A549 (cell line): ENCODE data around the gene ATRN. TPM values are rescaled to one million over a fixed set of nuclear protein-coding genes. Genes with fewer than 3 reads are reported as not detected.
"Not testable (repeated sequence)": the region's sequence is repeated elsewhere in the genome, so short reads cannot be mapped to it uniquely, and the experiment has no call there.

ENCODE experiments used
- ATAC-seq, 2 experiments: fragments of 200-7000 bp in 1 of 2; fragments of >200 bp in 1 of 2; cut with Nextera tagmentation in 1 of 2; cut with Tn5 transposase in 1 of 2; 3 replicates each; pipeline versions ENCODE4 v1.8.0 to v1.9.1; 2018 to 2020; ENCODE audit warnings: mild to moderate bottlenecking in 1 of 2, moderate library complexity in 1 of 2
- CTCF ChIA-PET: fragments of 300-600 bp; sonication (Branson Sonifier 250); formaldehyde crosslinking; extraction: SDS; loops from one replicate; lab custom pipeline; 2021; ENCODE audit warnings: antibody characterized with exemption, inconsistent platforms; lab: Yijun Ruan, JAX
- POLR2A ChIA-PET: fragments of 350-600 bp; formaldehyde crosslinking; extraction: SDS; loops from one replicate; lab custom pipeline; 2021; ENCODE audit warnings: antibody characterized with exemption, inconsistent platforms; lab: Yijun Ruan, JAX
- DNase-seq, 2 experiments: peaks; one replicate each; pipeline versions ENCODE4 v3.0.0 to v3.0.0-alpha.2; 2011 to 2016; ENCODE audit warnings: low read depth in 1 of 2, low spot score in 1 of 2
- FAIRE-seq: peaks from 2 replicates; lab custom pipeline; 2011; peaks lifted over from hg19 to GRCh38; lab: Jason Lieb, UNC
- H3K27ac ChIP-seq, 2 experiments: fragments of >200 bp; sonication (Bioruptor Twin); formaldehyde crosslinking; 3 replicates each; pipeline ENCODE4 v1.5.1; 2016 to 2017
- H3K4me1 ChIP-seq: fragments of >200 bp; sonication (Bioruptor Twin); formaldehyde crosslinking; 3 replicates; pipeline ENCODE4 v1.6.1; 2016
- H3K4me2 ChIP-seq: fragments of >200 bp; sonication (Bioruptor Twin); formaldehyde crosslinking; 3 replicates; pipeline ENCODE4 v1.6.1; 2016
- H3K4me3 ChIP-seq: fragments of >200 bp; sonication (Bioruptor Twin); formaldehyde crosslinking; 3 replicates; pipeline ENCODE4 v1.5.1; 2016
- H3K9me3 ChIP-seq: fragments of >200 bp; sonication (Bioruptor Twin); formaldehyde crosslinking; 3 replicates; pipeline ENCODE4 v1.6.1; 2016
- ATOH8 ChIP-seq: fragments of 250-450 bp; sonication (Bioruptor Pico); IDR thresholded peaks from 2 replicates; pipeline ENCODE4 v1.5.0; 2020; ENCODE audit warnings: low read depth, mild to moderate bottlenecking, moderate library complexity
- CBX8 ChIP-seq: fragments of 200-600 bp; sonication (generic); IDR thresholded peaks from 2 replicates; pipeline ENCODE4 v1.6.1; 2016
- CHD4 ChIP-seq: fragments of 200-600 bp; sonication (generic); IDR thresholded peaks from 2 replicates; pipeline ENCODE4 v1.6.1; 2016; ENCODE audit warnings: antibody characterized with exemption, mild to moderate bottlenecking, borderline replicate concordance
- E2F6 ChIP-seq: IDR thresholded peaks from 2 replicates; pipeline ENCODE4 v1.6.1; 2012; ENCODE audit warnings: low read depth, borderline replicate concordance
- FOXS1 ChIP-seq: fragments of 250-450 bp; sonication (Bioruptor Pico); IDR thresholded peaks from 2 replicates; pipeline ENCODE4 v1.5.0; 2020; ENCODE audit warnings: mild to moderate bottlenecking, moderate library complexity
- HMGXB4 ChIP-seq: fragments of 250-450 bp; sonication (Bioruptor Pico); IDR thresholded peaks from 2 replicates; pipeline ENCODE4 v1.5.0; 2021; ENCODE audit warnings: mild to moderate bottlenecking, moderate library complexity, borderline replicate concordance
- HOXB13 ChIP-seq: fragments of 250-450 bp; sonication (Bioruptor Pico); IDR thresholded peaks from 2 replicates; pipeline ENCODE4 v1.5.0; 2020; ENCODE audit warnings: low read depth, mild to moderate bottlenecking, moderate library complexity
- HOXB5 ChIP-seq: fragments of 250-450 bp; sonication (Bioruptor Pico); IDR thresholded peaks from 2 replicates; pipeline ENCODE4 v1.5.0; 2020; ENCODE audit warnings: mild to moderate bottlenecking, moderate library complexity
- MAFK ChIP-seq: fragments of 450-650 bp; IDR thresholded peaks from 2 replicates; pipeline ENCODE4 v1.6.1; 2014; ENCODE audit not compliant: partially characterized antibody
- POLR2A ChIP-seq: IDR thresholded peaks from 2 replicates; pipeline ENCODE4 v1.6.1; 2012; ENCODE audit warnings: mild to moderate bottlenecking, low read length
- POLR2AphosphoS2 ChIP-seq: conservative IDR thresholded peaks from 2 replicates; pipeline ENCODE4 v1.6.1; 2012; ENCODE audit warnings: low read length, improper control_type of control experiment, inconsistent platforms
- RAD21 ChIP-seq, 2 experiments: fragments of >200 bp in 1 of 2; sonication (Bioruptor Twin) in 1 of 2; formaldehyde crosslinking in 1 of 2; IDR thresholded peaks in 1 of 2; conservative IDR thresholded peaks in 1 of 2; 2 replicates in 1 of 2; 3 replicates in 1 of 2; pipeline ENCODE4 v1.6.1; 2012 to 2018; ENCODE audit warnings: inconsistent platforms in 1 of 2
- RNF2 ChIP-seq: fragments of 200-600 bp; sonication (generic); IDR thresholded peaks from 2 replicates; pipeline ENCODE4 v1.6.1; 2016; ENCODE audit warnings: low read depth, mild to moderate bottlenecking, antibody characterized with exemption, moderate library complexity, borderline replicate concordance
- WGBS: methylation state at CpG from one replicate; pipeline ENCODE4 v1.1.6; 2017; ENCODE audit errors: missing lambda C conversion rate; 5-methylcytosine and 5-hydroxymethylcytosine counted together
- polyA plus RNA-seq, 4 experiments: library from polyadenylated mRNA; depleted of rRNA in 3 of 4; stranded (reverse); fragments of >200 nt; fragmentation: RNase III in 1 of 4; extraction: RNeasy Plus Mini Kit Qiagen cat#74134 plus additional on column Dnase treatment in 1 of 4; gene quantifications; 2 replicates in 3 of 4; 3 replicates in 1 of 4; pipeline ENCODE4 v1.2.3, GENCODE V29; 2011 to 2017
- TF ChIP-seq, protein P1 (sequence below): fragments of 450-650 bp; IDR thresholded peaks from 2 replicates; pipeline ENCODE4 v1.6.1; 2014; ENCODE audit warnings: antibody characterized with exemption

Gene ATRN
- polyA plus RNA-seq, 2 of the 4 experiments (the other 2 are of a cell fraction): 21.3 to 58.7 TPM

- H3K27ac ChIP-seq: no peak overlapping the region
- H3K4me3 ChIP-seq: no peak overlapping the region
- H3K4me2 ChIP-seq: no peak overlapping the region
- no peaks in the 10 kb centered on the region for H3K9me3 ChIP-seq
- TF ChIP-seq MAFK (no peak), CBX8 (no peak), RNF2 (no peak), HOXB5 (CRISPR knock-in tag) (no peak), E2F6 (no peak)
- ChIA-PET POLR2A (no interaction called here), CTCF (interaction anchor here (0.8 to 1.5 kb wide), 4 partner anchors 8 to 84 kb away, joined by 3 to 5 read pairs (median 3); no protein-coding TSS in a partner anchor)
- WGBS: 64% methylated on average over 5 of the region's 5 CpGs
- no peak for ATAC-seq
- DNase-seq: no peak
- FAIRE-seq: no peak
- no peaks in the 10 kb centered on the region for H3K4me1 ChIP-seq
These were observed 47.7 kb upstream of the ATRN start for GRCh38 chr20:3423126-3423525.

GRCh38 chr20:3426766-3427165 lies 44.1 kb upstream of the ATRN start:
- POLR2A ChIA-PET: interaction anchor here (0.7 kb wide), 1 partner anchor 18 kb away, joined by 3 read pairs; no protein-coding TSS in a partner anchor
- DNase-seq, H3K27ac ChIP-seq, H3K4me1 ChIP-seq, H3K4me2 ChIP-seq, FAIRE-seq, H3K9me3 ChIP-seq, ATAC-seq, CTCF ChIA-PET, H3K4me3 ChIP-seq: not testable (repeated sequence)
- WGBS: 71% methylated on average over 4 of the region's 4 CpGs

GRCh38 chr20:3430376-3431069 lies 40.3 kb upstream of the ATRN start:
- ChIA-PET CTCF (interaction anchor here (1.1 kb wide), 1 partner anchor 8 kb away, joined by 3 read pairs; no protein-coding TSS in a partner anchor), POLR2A (no interaction called here)
- Histone ChIP-seq H3K9me3 (no peaks in the 10 kb centered on the region), H3K4me1 (no peaks in the 10 kb centered on the region), H3K27ac (no peak overlapping the region), H3K4me3 (no peak overlapping the region), H3K4me2 (no peak overlapping the region)
- 91% methylated on average over 14 of the region's 14 CpGs for WGBS
- ATAC-seq: no peak
- TF ChIP-seq POLR2AphosphoS2 (no peak), FOXS1 (CRISPR knock-in tag) (no peak), RAD21 (conservative IDR thresholded peaks at IDR 0.05 in 1 of 2, IDR thresholded peaks at IDR 0.05 in 1 of 2) (no peak), HMGXB4 (CRISPR knock-in tag) (no peak), ATOH8 (CRISPR knock-in tag) (no peak), CHD4 (no peak), HOXB13 (CRISPR knock-in tag) (no peak), POLR2A (no peak)
- TF ChIP-seq, protein P1, sequence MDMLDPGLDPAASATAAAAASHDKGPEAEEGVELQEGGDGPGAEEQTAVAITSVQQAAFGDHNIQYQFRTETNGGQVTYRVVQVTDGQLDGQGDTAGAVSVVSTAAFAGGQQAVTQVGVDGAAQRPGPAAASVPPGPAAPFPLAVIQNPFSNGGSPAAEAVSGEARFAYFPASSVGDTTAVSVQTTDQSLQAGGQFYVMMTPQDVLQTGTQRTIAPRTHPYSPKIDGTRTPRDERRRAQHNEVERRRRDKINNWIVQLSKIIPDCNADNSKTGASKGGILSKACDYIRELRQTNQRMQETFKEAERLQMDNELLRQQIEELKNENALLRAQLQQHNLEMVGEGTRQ: no peak
- no peak for DNase-seq
- no peak for FAIRE-seq
